Fibroblast of mammary gland (primary cell): ENCODE results near the gene SLC4A7.
"Not testable (repeated sequence)": the region's sequence is repeated elsewhere in the genome, so short reads cannot be mapped to it uniquely, and the experiment has no call there.

ENCODE experiments used
- DNase-seq: peaks from one replicate; pipeline ENCODE4 v3.0.0-alpha.2; 2010; ENCODE audit warnings: low read depth
- H3K4me3 ChIP-seq: 2 replicates; pipeline ENCODE4 v1.5.1; 2011; ENCODE audit warnings: low read depth, mild to moderate bottlenecking, low read length, moderate library complexity; ENCODE audit not compliant: control insufficient read depth
- TF ChIP-seq, protein P1 (sequence below): conservative IDR thresholded peaks from 2 replicates; pipeline ENCODE4 v1.5.1; 2011; ENCODE audit warnings: low read depth, low read length, inconsistent platforms; ENCODE audit not compliant: control insufficient read depth, insufficient read depth

Gene SLC4A7

DNA sequence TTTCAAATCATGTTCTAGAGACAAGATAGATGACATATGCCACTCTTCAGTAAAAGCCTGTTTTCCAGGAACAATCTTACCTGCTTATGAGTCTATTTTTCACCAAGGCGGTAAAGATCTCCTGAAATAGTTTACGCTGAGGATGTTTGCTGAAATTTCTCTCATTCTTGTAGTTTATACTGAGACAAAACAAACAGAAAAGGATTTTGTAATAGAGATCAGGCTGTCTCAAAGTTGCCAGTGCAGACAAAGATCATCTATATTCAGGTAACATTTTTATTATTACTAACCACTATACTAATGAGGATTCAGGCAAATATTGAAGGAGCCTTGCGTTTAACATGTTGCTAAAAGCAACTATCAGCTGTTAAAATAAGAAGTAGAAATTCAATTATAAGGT lies 140.0 kb downstream of the SLC4A7 start:
- no peak for DNase-seq
- TF ChIP-seq, protein P1, sequence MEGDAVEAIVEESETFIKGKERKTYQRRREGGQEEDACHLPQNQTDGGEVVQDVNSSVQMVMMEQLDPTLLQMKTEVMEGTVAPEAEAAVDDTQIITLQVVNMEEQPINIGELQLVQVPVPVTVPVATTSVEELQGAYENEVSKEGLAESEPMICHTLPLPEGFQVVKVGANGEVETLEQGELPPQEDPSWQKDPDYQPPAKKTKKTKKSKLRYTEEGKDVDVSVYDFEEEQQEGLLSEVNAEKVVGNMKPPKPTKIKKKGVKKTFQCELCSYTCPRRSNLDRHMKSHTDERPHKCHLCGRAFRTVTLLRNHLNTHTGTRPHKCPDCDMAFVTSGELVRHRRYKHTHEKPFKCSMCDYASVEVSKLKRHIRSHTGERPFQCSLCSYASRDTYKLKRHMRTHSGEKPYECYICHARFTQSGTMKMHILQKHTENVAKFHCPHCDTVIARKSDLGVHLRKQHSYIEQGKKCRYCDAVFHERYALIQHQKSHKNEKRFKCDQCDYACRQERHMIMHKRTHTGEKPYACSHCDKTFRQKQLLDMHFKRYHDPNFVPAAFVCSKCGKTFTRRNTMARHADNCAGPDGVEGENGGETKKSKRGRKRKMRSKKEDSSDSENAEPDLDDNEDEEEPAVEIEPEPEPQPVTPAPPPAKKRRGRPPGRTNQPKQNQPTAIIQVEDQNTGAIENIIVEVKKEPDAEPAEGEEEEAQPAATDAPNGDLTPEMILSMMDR, result no peak
- no peak overlapping the region for H3K4me3 ChIP-seq

DNA sequence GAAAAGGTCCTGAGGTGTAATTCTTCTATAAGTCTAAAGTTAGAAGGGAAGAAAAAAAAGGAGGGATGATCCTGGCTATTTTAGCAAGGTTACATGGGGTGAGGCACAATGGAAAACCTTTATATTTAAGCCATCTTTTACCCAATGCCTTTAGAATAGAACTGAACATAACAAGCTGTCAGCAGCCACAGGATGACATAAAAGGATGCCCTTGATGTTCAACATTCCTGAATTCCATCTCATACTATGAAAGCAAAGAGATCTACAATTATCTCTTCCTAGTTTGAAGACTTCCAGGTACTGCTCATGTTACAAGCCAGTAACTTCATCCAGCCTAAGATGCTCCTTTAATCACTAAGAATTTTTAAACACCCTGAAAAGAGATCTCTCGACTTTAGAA lies 141.9 kb downstream of the SLC4A7 start:
- TF ChIP-seq, protein P1, result no peak
- DNase-seq, result no peak
- no peak overlapping the region for H3K4me3 ChIP-seq

DNA sequence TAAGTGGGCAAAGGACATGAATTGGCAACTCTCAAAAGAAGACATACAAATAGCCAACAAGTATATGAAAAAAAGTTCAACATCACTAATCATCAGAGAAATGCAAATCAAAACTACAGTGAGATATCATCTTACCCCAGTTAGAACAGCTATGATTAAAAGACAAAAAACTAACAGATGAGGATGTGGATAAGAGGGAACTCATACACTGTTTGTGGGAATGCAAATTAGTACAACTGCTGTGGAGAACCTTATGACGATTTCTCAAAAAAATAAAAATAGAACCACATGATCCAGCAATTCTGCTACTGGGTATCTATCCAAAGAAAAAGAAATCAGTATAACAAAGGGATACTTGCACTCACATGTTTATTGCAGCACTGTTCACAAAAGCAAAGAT lies 143.7 kb downstream of the SLC4A7 start:
- H3K4me3 ChIP-seq, result no peak overlapping the region
- TF ChIP-seq, protein P1, result no peak
- no peak for DNase-seq

DNA sequence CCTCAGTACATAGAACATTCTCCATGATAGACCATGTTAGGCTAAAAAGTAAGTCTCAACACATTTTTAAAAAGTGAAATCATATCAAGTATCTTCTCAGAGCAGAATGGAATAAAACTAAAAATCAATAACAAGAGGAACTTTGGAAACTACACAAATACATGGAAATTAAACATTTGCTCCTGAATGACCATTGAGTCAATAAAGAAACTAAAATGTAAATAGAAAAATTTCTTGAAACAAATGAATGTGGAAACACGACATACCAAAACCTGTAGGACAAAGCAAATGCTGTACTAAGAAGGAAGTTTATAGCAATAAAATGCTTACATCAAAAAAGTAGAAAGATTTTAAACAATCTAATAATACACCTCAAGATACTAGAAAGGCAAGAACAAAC lies 148.6 kb downstream of the SLC4A7 start:
- no peak for DNase-seq
- TF ChIP-seq, protein P1, result no peak

DNA sequence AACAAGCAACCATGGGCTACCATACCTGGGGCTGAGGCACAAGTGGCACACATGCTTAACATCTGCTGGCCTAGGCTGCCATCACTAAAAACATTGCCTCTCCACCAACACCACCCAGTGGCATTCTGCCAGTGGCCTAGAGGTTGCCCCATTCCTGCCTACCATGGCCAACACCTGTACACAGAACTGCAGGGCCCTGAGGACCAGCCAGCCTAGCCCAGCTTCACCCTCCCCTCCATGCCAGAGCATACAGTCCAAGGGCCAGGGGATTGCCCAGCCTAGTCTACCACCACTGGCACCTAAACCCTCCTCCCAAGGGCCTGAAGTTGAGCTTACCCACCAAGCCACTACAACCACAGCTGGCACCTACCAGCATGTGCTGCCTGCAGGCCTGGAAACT lies 150.3 kb downstream of the SLC4A7 start:
- TF ChIP-seq, protein P1, result no peak
- no peak overlapping the region for H3K4me3 ChIP-seq
- no peak for DNase-seq

More for the DNA sequence above, 148.6 kb downstream of the SLC4A7 start:
- H3K4me3 ChIP-seq, result no peak overlapping the region

DNA sequence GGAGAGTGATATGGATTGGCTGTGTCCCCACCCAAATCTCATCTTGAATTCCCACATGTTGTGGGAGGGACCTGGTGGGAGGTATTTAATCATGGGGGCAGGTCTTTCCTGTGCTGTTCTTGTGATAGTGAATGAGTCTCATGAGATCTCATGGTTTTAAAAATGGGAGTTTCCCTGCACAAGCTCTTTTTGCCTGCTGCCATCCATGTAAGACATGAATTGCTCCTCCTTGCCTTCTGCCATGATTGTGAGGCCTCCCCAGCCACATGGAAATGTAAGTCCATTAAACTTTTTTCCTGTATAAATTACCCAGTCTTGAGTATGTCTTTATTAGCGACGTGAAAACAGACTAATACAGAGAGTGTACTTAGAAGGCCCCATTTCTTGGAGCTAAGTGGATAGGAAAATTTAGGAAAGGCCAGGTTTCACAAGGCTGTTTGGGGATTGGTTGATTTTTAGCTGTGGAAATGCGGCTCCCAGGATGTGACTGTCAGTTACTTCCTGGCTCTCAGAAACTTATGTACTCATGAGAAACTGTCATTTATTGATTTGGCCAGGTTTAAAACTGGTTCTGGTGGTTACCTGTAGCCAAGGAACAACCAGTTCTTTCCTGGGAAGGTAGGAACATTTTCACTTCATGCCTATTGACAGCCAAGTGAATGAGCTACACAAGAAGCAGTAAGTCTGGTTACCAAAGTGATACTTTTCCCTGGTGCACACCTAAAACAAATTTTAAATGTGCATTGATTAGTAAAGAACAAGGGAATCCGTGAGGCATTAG lies 155.0 kb downstream of the SLC4A7 start:
- H3K4me3 ChIP-seq, DNase-seq: not testable (repeated sequence)

DNA sequence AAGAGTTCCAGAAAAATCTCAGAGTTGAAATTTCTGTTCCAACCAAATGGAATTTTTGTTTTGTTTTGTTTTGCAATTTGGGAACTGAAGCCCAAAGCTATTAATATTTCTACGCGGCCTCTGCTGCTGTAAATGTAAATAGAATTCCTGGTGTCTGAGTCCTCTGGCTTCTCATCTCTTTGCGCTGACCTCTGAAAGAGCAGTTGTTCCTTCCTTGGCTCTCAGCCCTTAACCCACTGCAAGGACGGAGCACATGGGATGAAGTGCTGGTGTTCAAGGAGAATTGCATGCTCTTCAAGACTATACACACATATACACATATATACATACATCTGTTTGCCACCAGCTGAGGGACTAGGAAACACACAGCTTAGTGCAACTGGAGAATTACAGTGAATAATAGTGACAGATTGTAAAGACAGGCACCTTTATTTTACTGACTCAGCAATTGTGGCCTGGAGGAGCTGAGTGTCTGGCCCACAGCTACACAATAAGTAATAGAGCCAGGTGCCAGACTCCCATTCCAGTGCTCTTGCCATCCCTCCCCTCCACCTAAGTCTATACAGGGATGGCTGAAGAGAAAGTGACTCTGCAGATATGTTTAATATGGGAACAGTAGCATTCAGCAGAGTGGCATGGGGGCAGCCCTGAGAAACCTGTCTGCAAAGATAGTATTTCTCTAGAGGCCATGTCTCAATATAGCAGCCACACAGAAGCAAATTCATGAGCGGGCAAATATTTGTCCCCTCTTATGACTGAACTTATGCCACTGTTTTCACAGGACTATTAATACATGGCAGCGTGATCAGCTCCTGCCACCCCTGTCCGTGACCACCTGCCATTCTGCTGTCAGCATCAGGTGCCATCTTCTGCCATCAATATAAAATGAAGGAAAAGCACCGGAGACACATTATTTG lies 157.3 kb downstream of the SLC4A7 start:
- TF ChIP-seq, protein P1, result no peak
- DNase-seq, result peak; percentile 93
- H3K4me3 ChIP-seq, result no peak overlapping the region
